ENCODE results near the gene FMN2.
"Not testable (repeated sequence)": the region's sequence is repeated elsewhere in the genome, so short reads cannot be mapped to it uniquely, and the experiment has no call there.

Gene FMN2

GRCh38 chr1:240362826-240363225 is 271.1 kb downstream of the FMN2 start:
- no peak for DNase-seq (ENCODE audit: low read depth, low spot score)

- no peak for DNase-seq (ENCODE audit: low read depth, low spot score)
Observed at GRCh38 chr1:240363315-240363714, 271.6 kb downstream of the FMN2 start.

GRCh38 chr1:240363914-240364313 is 272.2 kb downstream of the FMN2 start:
- DNase-seq (ENCODE audit: low read depth, low spot score): no peak

GRCh38 chr1:240366636-240367035 is 275.0 kb downstream of the FMN2 start:
- DNase-seq (ENCODE audit: low read depth, low spot score): no peak

GRCh38 chr1:240385551-240385950 is 293.9 kb downstream of the FMN2 start:
- no peak for DNase-seq (ENCODE audit: low read depth, low spot score)

- DNase-seq (ENCODE audit: low read depth, low spot score): peak; percentile 85
Observed at GRCh38 chr1:240385985-240386978, 294.6 kb downstream of the FMN2 start.

GRCh38 chr1:240387051-240387450 is 295.4 kb downstream of the FMN2 start:
- DNase-seq (ENCODE audit: low read depth, low spot score): peak; percentile 15

GRCh38 chr1:240391660-240392260 is 300.1 kb downstream of the FMN2 start:
- no peak for DNase-seq (ENCODE audit: low read depth, low spot score)

GRCh38 chr1:240394353-240394752 is 302.7 kb downstream of the FMN2 start:
- DNase-seq (ENCODE audit: low read depth, low spot score): no peak

- DNase-seq (ENCODE audit: low read depth, low spot score): no peak
Observed at GRCh38 chr1:240395336-240395735, 303.7 kb downstream of the FMN2 start.

- DNase-seq (ENCODE audit: low read depth, low spot score): peak; percentile 88
Observed at GRCh38 chr1:240399381-240399780, 307.7 kb downstream of the FMN2 start.

GRCh38 chr1:240401731-240402130 is 310.0 kb downstream of the FMN2 start:
- peak; percentile 35 for DNase-seq (ENCODE audit: low read depth, low spot score)

GRCh38 chr1:240402326-240402725 is 310.6 kb downstream of the FMN2 start:
- DNase-seq (ENCODE audit: low read depth, low spot score): no peak

GRCh38 chr1:240404286-240404685 is 312.6 kb downstream of the FMN2 start:
- no peak for DNase-seq (ENCODE audit: low read depth, low spot score)

GRCh38 chr1:240405751-240406150 is 314.1 kb downstream of the FMN2 start:
- no peak for DNase-seq (ENCODE audit: low read depth, low spot score)

- DNase-seq (ENCODE audit: low read depth, low spot score): no peak
Observed at GRCh38 chr1:240407407-240407806, 315.7 kb downstream of the FMN2 start.

GRCh38 chr1:240409615-240410014 is 317.9 kb downstream of the FMN2 start:
- no peak for DNase-seq (ENCODE audit: low read depth, low spot score)

- DNase-seq (ENCODE audit: low read depth, low spot score): no peak
Observed at GRCh38 chr1:240413732-240414131, 322.0 kb downstream of the FMN2 start.

GRCh38 chr1:240414237-240414636 is 322.6 kb downstream of the FMN2 start:
- no peak for DNase-seq (ENCODE audit: low read depth, low spot score)

- DNase-seq (ENCODE audit: low read depth, low spot score): not testable (repeated sequence)
Observed at GRCh38 chr1:240415011-240415410, 323.3 kb downstream of the FMN2 start.

- DNase-seq (ENCODE audit: low read depth, low spot score): no peak
Observed at GRCh38 chr1:240415532-240415931, 323.8 kb downstream of the FMN2 start.

- no peak for DNase-seq (ENCODE audit: low read depth, low spot score)
Observed at GRCh38 chr1:240417317-240417716, 325.6 kb downstream of the FMN2 start.

GRCh38 chr1:240420766-240421165 is 329.1 kb downstream of the FMN2 start:
- no peak for DNase-seq (ENCODE audit: low read depth, low spot score)

Data from astrocyte of the hippocampus (primary cell).